GM19467 (cell line): ENCODE data around the gene MTA1.

Source experiments
- ATAC-seq: cut with Tn5 transposase; IDR thresholded peaks from one replicate; pipeline ENCODE4 v1.9.1; 2021; ENCODE audit warnings: mild to moderate bottlenecking, moderate library complexity; ENCODE audit not compliant: unreplicated experiment

Gene MTA1

DNA sequence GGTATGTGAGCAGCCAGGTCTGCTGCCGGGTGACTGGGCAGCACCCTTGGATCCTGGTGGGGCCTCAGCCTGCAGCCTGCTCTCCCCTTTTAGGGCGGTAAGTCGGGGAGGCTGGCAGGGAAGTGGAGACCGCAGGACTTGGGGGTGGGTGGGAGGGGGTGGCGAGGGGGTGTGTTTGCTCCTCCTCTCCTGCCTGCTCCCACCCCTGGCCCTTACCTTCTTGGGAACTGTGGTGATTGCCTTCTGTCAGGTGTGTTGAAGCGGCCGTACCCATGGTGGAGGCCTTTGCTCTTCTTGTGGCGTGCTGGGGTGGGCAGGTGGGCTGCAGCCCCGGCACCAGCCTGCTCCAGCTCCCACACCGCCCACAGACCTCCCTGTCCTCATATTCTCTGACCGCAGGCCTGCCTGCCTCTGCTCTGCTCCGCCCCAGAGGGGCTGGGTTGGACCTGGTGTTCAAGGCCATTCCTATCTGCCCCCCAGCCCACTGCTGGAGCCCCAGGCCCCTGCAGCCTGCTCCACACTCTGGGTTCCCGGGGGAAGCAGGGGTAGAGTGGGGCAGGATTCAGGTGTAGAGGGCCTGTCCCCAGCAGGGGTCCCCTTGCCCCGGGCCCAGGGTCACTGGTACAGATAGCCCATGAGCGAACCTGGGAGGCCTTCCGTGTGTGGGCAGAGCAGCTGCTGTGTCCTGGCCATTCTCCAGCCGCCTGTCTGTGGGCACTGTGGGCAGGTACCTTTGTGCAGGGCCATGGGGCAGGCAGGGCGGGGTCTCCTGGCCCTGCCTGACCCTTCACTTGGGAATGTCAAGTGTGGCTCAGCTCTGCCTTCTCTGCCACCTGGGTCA is 76.6 kb downstream of the MTA1 start:
- no peak for ATAC-seq

DNA sequence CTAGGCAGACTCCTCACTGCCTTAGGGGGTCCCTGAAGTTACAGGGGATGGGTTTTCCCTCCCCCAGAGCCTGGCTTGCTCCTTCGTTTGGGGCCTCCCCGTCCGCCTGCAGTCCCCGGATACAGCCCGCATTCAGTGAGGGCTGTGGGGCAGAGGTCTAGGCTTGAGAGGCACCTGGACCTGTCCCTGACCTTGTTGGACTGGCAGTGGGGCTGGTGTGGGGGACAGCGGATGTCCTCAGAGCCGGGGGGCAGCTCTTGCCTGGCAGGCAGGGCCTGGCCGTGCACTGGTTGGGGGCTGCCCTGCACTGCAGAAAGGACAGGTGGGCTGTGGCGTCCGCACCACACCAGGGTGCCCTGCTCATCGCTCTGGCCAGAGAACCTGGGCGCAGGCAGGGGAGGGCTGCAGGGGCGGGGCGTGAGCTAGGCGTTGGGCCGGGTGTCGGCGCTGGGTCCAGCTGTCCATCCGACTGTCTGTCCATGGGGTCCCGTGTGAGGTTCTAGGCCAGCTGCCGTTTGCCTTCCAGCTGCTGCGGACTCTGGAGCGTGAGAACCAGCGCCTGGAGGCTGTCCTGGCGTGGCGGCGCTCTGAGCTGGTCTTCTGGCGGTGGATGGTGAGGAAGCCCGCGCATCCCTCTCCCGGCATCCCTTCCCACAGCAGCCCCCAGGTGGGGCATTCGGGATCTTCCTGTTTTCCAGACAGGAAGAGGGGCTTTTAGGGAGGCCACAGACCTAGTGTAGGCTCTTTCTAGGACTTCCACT is 77.4 kb downstream of the MTA1 start:
- no peak for ATAC-seq

GRCh38 chr14:105497671-105498429 is 78.2 kb downstream of the MTA1 start:
- no peak for ATAC-seq

DNA sequence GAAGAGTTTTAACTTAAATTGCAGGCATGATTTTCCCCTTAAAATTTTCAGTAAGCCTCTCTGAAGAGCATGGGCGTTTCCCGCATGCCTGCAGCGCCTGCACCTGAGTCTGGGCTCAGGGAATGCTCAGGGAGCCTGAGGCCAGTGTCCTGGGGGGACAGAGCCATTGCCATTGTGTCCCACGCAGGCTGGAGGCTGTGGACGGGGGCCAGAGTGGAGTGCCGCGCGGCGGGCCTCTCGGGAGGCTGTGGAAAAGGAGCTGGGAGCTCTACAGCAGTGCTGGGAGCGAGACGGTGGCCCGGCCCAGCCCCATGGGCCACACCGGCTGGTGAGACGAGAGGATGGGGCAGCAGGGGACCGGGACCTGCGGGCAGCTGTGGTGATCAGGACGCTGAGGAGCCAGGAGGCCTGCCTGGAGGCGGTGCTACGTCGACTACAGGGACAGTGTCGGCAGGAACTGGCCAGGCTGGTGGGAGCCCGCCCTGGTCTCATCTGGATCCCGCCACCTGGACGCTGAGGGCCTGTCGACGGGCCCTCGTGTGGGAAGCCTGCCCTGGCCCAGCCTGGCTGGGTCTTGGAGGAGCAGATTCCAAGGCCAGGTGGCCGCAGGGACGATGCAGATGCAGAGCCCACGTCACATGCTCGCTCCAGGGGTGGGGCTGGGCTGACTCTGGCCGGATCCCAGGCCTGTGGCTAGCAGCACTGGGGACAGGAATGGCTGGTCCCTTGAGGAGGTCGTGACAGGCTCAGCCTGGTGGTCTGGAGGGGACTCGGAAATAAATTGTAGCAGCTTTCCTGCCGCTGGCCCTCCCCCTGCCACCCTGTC is 79.0 kb downstream of the MTA1 start:
- ATAC-seq: no peak

- no peak for ATAC-seq
Measured at GRCh38 chr14:105499256-105500035, 79.8 kb downstream of the MTA1 start.

DNA sequence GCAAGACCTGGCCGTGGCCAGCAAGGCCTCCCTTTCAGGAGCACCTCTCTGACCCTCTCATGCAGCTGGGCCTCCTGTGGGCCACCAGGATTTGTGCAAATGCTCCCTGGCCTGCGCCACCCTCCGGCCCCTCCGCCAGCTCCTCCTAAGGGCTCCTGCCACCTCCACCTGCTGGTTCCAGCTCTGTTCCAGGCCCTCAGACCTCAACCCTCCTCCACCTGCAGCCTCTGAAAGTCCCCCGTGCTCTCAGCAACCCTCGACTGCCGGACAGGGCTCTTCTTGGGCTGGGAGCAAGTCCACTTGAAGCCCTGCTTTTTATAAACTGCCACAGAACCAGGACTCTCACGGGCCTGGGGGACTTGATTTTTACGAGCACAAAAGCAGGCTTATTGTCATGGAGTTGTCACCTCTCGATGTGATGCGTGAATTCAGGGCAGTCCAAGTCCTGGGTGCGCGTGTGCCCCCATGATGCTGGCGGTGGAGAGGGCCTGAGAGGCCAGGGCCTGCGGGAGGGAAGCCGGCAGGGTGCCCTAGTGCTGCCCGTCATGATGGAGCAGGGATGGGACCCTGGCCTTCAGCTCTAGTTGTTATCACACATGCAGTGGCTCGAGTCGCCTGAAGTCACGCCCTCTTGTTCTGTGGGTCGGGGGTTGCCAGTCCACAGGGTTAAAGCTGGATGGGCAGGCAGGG is 80.6 kb downstream of the MTA1 start:
- ATAC-seq: no peak

GRCh38 chr14:105500726-105501101 is 81.1 kb downstream of the MTA1 start:
- ATAC-seq: no peak

DNA sequence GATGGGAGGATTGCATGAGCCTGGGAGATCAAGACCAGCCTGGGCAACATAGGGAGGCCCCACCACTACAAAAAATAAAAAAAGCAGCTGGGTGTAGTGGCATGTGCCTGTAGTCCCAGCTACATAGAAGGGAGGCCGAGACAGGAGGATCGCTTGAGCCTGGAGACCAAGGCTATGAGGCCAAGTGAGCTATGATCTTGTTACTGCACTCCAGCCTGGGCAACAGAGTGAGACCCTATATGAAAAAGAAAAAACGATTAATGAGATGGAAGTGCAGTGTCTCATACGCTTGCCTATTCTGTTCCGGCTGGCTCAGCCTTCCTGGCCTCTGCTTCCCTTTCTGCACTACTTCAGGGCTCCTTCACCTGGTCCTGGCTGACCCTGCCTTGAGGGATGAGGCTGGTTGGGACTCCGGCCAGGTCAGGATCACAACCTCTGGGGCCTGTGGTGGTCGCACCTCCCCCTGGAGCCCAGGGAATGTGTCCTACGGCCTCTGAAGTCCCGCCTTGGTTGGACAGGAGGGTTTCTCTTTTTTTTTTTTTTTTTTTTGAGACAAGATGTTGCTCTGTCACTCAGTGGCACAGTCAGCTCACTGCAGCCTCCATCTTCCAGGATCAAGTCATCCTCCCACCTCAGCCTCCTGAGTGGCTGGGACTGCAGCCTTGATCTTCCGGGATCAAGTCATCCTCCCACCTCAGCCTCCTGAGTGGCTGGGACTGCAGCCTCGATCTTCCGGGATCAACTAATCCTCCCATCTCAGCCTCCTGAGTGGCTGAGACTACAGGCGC is 82.1 kb downstream of the MTA1 start:
- no peak for ATAC-seq

DNA sequence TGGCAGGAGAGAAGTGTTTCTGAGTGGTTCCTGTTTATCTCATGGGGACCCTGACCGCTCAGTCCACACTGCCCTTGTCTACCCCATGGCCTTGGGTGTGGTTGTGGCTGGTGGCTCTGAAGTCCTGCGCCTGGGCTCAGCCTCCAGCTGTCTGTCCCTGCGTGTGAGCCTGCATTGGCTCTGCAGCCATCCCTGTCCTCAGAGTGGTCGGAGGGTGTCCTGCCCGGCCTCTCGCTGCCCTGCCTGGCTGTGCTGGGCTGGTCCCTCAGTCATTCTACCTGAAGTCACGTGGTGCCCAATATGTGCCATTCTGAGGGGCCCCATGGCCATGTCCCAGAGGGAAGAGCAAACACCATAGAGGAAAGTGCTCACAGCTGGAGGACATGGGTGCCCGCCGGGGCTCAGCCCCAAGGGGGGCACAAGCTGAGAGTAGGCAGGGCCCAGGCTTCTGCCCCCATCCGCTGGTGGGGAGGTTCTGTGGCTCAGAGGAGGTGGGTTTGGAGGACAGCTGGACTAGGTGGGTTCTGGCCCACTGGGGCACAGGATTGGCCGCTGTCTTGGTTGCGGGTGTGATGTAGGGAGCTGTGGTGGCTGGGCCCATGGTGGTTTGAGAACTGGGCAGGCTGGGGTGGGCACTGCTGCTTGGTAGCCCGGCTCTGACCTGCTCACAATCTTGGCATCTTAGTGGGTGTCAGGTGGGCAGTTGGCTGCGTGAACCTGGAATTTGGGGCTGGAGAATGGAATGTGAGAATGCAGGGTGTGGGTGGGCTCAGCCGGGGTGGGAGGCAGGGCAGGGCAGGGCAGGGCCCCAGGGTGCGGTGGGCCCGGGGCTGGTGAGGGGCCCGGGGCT is 83.0 kb downstream of the MTA1 start:
- no peak for ATAC-seq

DNA sequence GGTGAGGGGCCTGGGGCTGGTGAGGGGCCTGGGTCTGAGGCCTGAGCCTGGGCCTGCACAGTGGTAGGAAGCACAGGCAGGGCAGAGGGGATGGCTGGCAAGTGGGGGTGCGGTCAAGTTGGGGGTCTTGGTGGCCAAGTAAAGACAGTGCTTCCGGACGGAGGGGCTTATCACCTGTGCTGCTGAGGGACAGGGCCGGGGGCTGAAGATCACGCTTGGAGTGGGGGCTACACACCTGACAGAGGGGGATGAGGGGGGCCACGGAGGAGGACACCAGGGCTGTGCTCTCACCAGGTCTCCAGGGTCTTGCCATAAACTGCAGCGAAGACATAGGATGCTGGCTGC is 83.6 kb downstream of the MTA1 start:
- ATAC-seq: no peak

DNA sequence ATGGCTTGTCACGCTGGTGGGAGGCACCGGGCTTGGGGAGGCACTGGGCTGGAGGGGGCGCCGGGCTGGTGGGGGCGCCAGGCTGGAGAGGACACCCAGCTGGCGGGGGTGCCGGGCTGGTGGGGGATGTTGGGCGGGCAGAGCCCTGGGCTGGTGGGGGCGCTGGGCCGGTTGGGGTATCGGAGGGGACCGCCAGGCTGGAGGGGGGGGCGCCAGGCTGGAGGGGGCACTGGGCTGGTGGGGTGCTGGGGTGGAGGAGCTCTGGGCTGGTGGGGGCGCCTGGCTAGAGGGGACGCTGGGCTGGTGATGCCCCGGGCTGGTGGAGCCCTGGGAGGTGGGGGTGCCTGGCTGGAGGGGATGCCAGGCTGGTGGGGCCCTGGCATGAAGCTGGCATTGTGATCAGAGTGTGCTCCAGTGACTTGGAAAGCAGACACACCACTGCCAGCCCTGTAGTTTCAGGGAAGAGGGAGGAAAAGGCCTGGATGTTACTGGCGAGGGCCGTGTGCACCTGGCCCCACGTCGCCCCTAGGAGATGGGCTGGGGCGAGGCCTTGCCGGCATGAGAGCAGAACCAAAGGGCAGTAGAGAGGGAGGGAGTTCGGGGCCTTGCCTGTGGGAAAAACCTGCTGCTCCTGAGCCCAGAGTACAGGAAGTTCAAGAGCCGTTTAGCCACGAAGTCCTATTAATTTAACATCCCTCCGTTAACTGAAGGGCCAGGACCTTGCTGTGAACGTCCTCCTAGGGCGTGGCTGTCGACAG is 84.5 kb downstream of the MTA1 start:
- no peak for ATAC-seq

DNA sequence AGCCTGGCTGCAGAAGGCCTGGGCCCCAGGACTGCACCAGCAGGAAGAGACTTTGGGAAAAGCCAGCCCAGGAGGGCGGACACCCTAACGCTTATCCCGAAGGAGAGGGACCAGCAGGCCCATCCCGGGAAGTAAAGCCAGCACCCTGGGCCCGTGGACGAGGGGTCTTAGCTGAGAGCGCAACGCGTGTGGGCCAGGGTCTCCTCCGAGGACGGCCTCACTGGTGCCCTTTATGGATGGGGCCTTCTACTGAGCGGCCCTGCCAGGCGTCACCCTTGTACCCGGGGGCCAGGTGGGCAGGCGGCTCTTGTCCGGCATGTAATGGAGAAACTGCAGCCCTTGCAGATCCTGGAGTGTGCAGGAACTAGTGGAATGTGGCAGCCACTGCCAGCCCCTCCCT is 85.5 kb downstream of the MTA1 start:
- ATAC-seq: no peak

DNA sequence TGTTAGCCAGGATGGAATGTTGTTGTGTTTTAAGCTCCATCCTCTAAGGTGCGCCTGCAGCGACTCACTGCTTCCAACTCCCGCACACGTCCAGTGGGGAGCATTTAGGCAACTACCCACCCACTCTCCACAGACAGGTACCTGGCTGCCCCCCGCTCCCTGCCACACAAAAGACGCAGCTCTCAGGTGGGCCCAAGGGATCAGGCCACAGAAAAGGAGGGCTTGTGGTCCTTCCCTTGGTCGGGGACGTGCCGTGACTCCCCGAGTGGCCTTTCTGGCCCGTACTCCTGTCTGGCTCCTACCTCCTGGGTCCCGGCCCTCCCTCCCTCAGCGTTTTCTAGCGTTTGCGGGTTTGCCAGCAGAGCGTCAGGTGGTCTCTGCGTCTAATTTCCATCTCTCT is 87.6 kb downstream of the MTA1 start:
- no peak for ATAC-seq

GRCh38 chr14:105508069-105508468 is 88.4 kb downstream of the MTA1 start:
- ATAC-seq: no peak

- ATAC-seq: no peak
Measured at GRCh38 chr14:105508601-105509000, 89.0 kb downstream of the MTA1 start.

- no peak for ATAC-seq
Measured at GRCh38 chr14:105517096-105517495, 97.5 kb downstream of the MTA1 start.
